Measurements from ENCODE around the gene RASSF6. TPM values are rescaled to one million over a fixed set of nuclear protein-coding genes. Genes with fewer than 3 reads are reported as not detected.

Gene RASSF6
- total RNA-seq, 4 donors from 2014 or later = 2.6 to 6.7 (median 4.3) TPM

GRCh38 chr4:73533515-73534422 lies 86.5 kb downstream of the RASSF6 start:
- no peaks in the 10 kb centered on the region for H3K9me3 ChIP-seq
- TF ChIP-seq CTCF (IDR thresholded peaks at IDR 0.05) (no peak), POLR2A (IDR thresholded peaks at IDR 0.05) (no peak)
- intact Hi-C loops (cut with DNase I) = no loop called here
- H3K4me3 ChIP-seq = no peak overlapping the region
- no peaks in the 10 kb centered on the region for H3K4me1 ChIP-seq
- no peaks in the 10 kb centered on the region for H3K36me3 ChIP-seq
- 68 to 74% methylated on average over 2 of the region's 2 CpGs for WGBS, 2 donors
- no peak overlapping the region for H3K27ac ChIP-seq
- H3K27me3 ChIP-seq = no peaks in the 10 kb centered on the region
- no peak for DNase-seq

- H3K9me3 ChIP-seq = no peaks in the 10 kb centered on the region
- no peak overlapping the region for H3K4me3 ChIP-seq
- H3K36me3 ChIP-seq = no peaks in the 10 kb centered on the region
- no peaks in the 10 kb centered on the region for H3K4me1 ChIP-seq
- 26 to 67% methylated on average over 2 of the region's 2 CpGs for WGBS, 2 donors
- H3K27ac ChIP-seq = no peak overlapping the region
- DNase-seq = no peak
- intact Hi-C loops (cut with DNase I) = no loop called here
- no peaks in the 10 kb centered on the region for H3K27me3 ChIP-seq
- no peak for TF ChIP-seq CTCF (IDR thresholded peaks at IDR 0.05)
Observed at GRCh38 chr4:73528171-73528570, 92.1 kb downstream of the RASSF6 start.

- H3K9me3 ChIP-seq = no peaks in the 10 kb centered on the region
- no peak overlapping the region for H3K27ac ChIP-seq
- no peak overlapping the region for H3K4me3 ChIP-seq
- no peak for TF ChIP-seq CTCF (IDR thresholded peaks at IDR 0.05)
- no peak for TF ChIP-seq POLR2A (IDR thresholded peaks at IDR 0.05)
- DNase-seq = no peak
- WGBS, 2 donors = 80 to 82% methylated on average over 1 of the region's 1 CpG
- H3K27me3 ChIP-seq = no peaks in the 10 kb centered on the region
- H3K36me3 ChIP-seq = no peaks in the 10 kb centered on the region
- H3K4me1 ChIP-seq = no peaks in the 10 kb centered on the region
- intact Hi-C loops (cut with DNase I) = no loop called here
Observed at GRCh38 chr4:73527196-73527595, 93.0 kb downstream of the RASSF6 start.

GRCh38 chr4:73525611-73526010 lies 94.6 kb downstream of the RASSF6 start:
- no peak for DNase-seq
- intact Hi-C loops (cut with DNase I) = no loop called here
- TF ChIP-seq CTCF (IDR thresholded peaks at IDR 0.05) (no peak), POLR2A (IDR thresholded peaks at IDR 0.05) (no peak)
- Histone ChIP-seq H3K36me3 (no peaks in the 10 kb centered on the region), H3K9me3 (no peaks in the 10 kb centered on the region), H3K4me3 (no peak overlapping the region), H3K4me1 (no peaks in the 10 kb centered on the region), H3K27me3 (no peaks in the 10 kb centered on the region), H3K27ac (no peak overlapping the region)
- WGBS, 2 donors = 54 to 58% methylated on average over 1 of the region's 1 CpG

GRCh38 chr4:73523126-73523525 lies 97.1 kb downstream of the RASSF6 start:
- no peaks in the 10 kb centered on the region for H3K27me3 ChIP-seq
- intact Hi-C loops (cut with DNase I) = no loop called here
- H3K27ac ChIP-seq = no peak overlapping the region
- DNase-seq = no peak
- no peak for TF ChIP-seq CTCF (IDR thresholded peaks at IDR 0.05)
- TF ChIP-seq POLR2A (IDR thresholded peaks at IDR 0.05) = no peak
- no peaks in the 10 kb centered on the region for H3K9me3 ChIP-seq
- no peak overlapping the region for H3K4me3 ChIP-seq
- WGBS, 2 donors = 85 to 96% methylated on average over 2 of the region's 2 CpGs
- H3K4me1 ChIP-seq = no peaks in the 10 kb centered on the region
- no peaks in the 10 kb centered on the region for H3K36me3 ChIP-seq

Small RNAs within 50 kb of the gene (small RNA-seq; reads per million reads assigned to genes)
- gene AC074250.1 = 0 reads per million in 4 donors

Other genes starting within 250 kb of the RASSF6 start
- gene ALB, start 216.1 kb downstream of the RASSF6 start, total RNA-seq = under 1 TPM in 1 of 4 donors, not detected in 3; 0.62 TPM
- gene AFP, start 184.2 kb downstream of the RASSF6 start, total RNA-seq = not detected
- gene AFM, start 138.7 kb downstream of the RASSF6 start, total RNA-seq = not detected
- gene CXCL8, start 120.1 kb upstream of the RASSF6 start, total RNA-seq = 10 to 100 TPM in 1 of 4 donors, 1 to 10 TPM in 1, under 1 TPM in 1, not detected in 1; 0.76 to 90.2 (median 2.4) TPM
- gene CXCL6, start 216.2 kb upstream of the RASSF6 start, total RNA-seq = 10 to 100 TPM in 1 of 4 donors, 1 to 10 TPM in 1, under 1 TPM in 1, not detected in 1; 0.57 to 10.1 (median 9.4) TPM
- not detected for gene PF4V1, start 232.9 kb upstream of the RASSF6 start, total RNA-seq
- 100 to 1,000 TPM in 1 of 4 donors, 10 to 100 TPM in 2, 1 to 10 TPM in 1; 9.5 to 152 (median 50.1) TPM for gene CXCL1, start 249.0 kb upstream of the RASSF6 start, total RNA-seq